Measurements from ENCODE around the gene SPG21. TPM values are rescaled to one million over a fixed set of nuclear protein-coding genes. Genes with fewer than 3 reads are reported as not detected.

The SPG21 gene
- total RNA-seq, 4 donors from 2014 or later = 83.5 to 96.7 (median 90.8) TPM

GRCh38 chr15:64919721-64920120 is 70.0 kb downstream of the SPG21 start:
- Histone ChIP-seq H3K9me3 (no peaks in the 10 kb centered on the region), H3K4me1 (peaks cover 0 to 14% (median 11%) of the 10 kb centered on the region in 4 donors), H3K27me3 (no peaks in the 10 kb centered on the region), H3K36me3 (peaks cover 0 to 8% (median 0%) of the 10 kb centered on the region in 4 donors), H3K27ac (replicated peaks in 1 of 4) (no peak overlapping the region), H3K4me3 (no peak overlapping the region)
- intact Hi-C loops (cut with DNase I) = no loop called here
- TF ChIP-seq EP300 (IDR thresholded peaks at IDR 0.05) = no peak
- TF ChIP-seq POLR2AphosphoS5 (IDR thresholded peaks at IDR 0.05) = no peak
- TF ChIP-seq CTCF (IDR thresholded peaks at IDR 0.05) = no peak
- DNase-seq (ENCODE audit: extremely low spot score) = no peak
- 89% methylated on average over 4 of the region's 4 CpGs for WGBS

- 100% methylated on average over 4 of the region's 9 CpGs for WGBS
- no peak for TF ChIP-seq POLR2A (IDR thresholded peaks at IDR 0.05; ENCODE audit: low read depth)
- no peak for TF ChIP-seq POLR2AphosphoS5 (IDR thresholded peaks at IDR 0.05)
- TF ChIP-seq CTCF (IDR thresholded peaks at IDR 0.05) = no peak
- TF ChIP-seq EP300 (IDR thresholded peaks at IDR 0.05) = no peak
- Histone ChIP-seq H3K27ac (replicated peaks in 1 of 4) (no peak overlapping the region), H3K27me3 (no peaks in the 10 kb centered on the region), H3K4me3 (no peak overlapping the region), H3K4me1 (peaks cover 0 to 20% (median 16%) of the 10 kb centered on the region in 4 donors), H3K9me3 (no peaks in the 10 kb centered on the region), H3K36me3 (no peaks in the 10 kb centered on the region)
- intact Hi-C loops (cut with DNase I) = no loop called here
- no peak for DNase-seq (ENCODE audit: extremely low spot score)
These were observed 72.5 kb downstream of the SPG21 start for GRCh38 chr15:64917211-64917610.

GRCh38 chr15:64916365-64916764 is 73.3 kb downstream of the SPG21 start:
- Histone ChIP-seq H3K27me3 (no peaks in the 10 kb centered on the region), H3K4me3 (no peak overlapping the region), H3K4me1 (peaks cover 2 to 19% (median 15%) of the 10 kb centered on the region in 4 donors), H3K27ac (replicated peaks in 1 of 4) (no peak overlapping the region), H3K9me3 (no peaks in the 10 kb centered on the region), H3K36me3 (no peaks in the 10 kb centered on the region)
- TF ChIP-seq EP300 (IDR thresholded peaks at IDR 0.05) (no peak), POLR2AphosphoS5 (IDR thresholded peaks at IDR 0.05) (no peak), CTCF (IDR thresholded peaks at IDR 0.05) (no peak)
- 100% methylated on average over 2 of the region's 2 CpGs for WGBS
- intact Hi-C loops (cut with DNase I) = no loop called here
- DNase-seq (ENCODE audit: extremely low spot score) = no peak

GRCh38 chr15:64915518-64916227 is 74.0 kb downstream of the SPG21 start:
- DNase-seq (ENCODE audit: extremely low spot score) = no peak
- Histone ChIP-seq H3K4me3 (no peak overlapping the region), H3K27me3 (no peaks in the 10 kb centered on the region), H3K4me1 (peaks cover 5 to 25% (median 21%) of the 10 kb centered on the region in 4 donors), H3K9me3 (no peaks in the 10 kb centered on the region), H3K36me3 (no peaks in the 10 kb centered on the region), H3K27ac (replicated peaks in 1 of 4) (no peak overlapping the region)
- WGBS = 70% methylated on average over 13 of the region's 13 CpGs
- intact Hi-C loops (cut with DNase I) = no loop called here
- no peak for TF ChIP-seq POLR2AphosphoS5 (IDR thresholded peaks at IDR 0.05)
- TF ChIP-seq POLR2A (IDR thresholded peaks at IDR 0.05; ENCODE audit: low read depth) = no peak
- no peak for TF ChIP-seq EP300 (IDR thresholded peaks at IDR 0.05)

Other genes with a start within 250 kb of the SPG21 start
- gene RBPMS2, start 214.3 kb downstream of the SPG21 start, total RNA-seq = 10 to 100 TPM; 27.2 to 64.1 (median 45.4) TPM
- gene PIF1, start 164.3 kb downstream of the SPG21 start, total RNA-seq = 1 to 10 TPM in 3 of 4 donors, under 1 TPM in 1; 0.78 to 4.4 (median 2.0) TPM
- gene PLEKHO2, start 148.0 kb downstream of the SPG21 start, total RNA-seq = 100 to 1,000 TPM in 1 of 4 donors, 10 to 100 TPM in 3; 41.5 to 103 (median 51.2) TPM
- 10 to 100 TPM in 3 of 4 donors, 1 to 10 TPM in 1; 10.0 to 14.7 (median 11.0) TPM for gene ANKDD1A, start 78.0 kb downstream of the SPG21 start, total RNA-seq
- gene MTFMT, start 39.7 kb upstream of the SPG21 start, total RNA-seq = 10 to 100 TPM; 26.3 to 29.9 (median 29.4) TPM
- gene SLC51B, start 55.5 kb upstream of the SPG21 start, total RNA-seq = not detected
- gene RASL12, start 78.1 kb upstream of the SPG21 start, total RNA-seq = 100 to 1,000 TPM; 123 to 216 (median 198) TPM
- under 1 TPM in 1 of 4 donors, not detected in 3; 0.17 TPM for gene KBTBD13, start 86.8 kb upstream of the SPG21 start, total RNA-seq
- 1 to 10 TPM; 1.2 to 7.5 (median 2.2) TPM for gene UBAP1L, start 125.3 kb upstream of the SPG21 start, total RNA-seq
- 10 to 100 TPM; 24.2 to 33.4 (median 25.5) TPM for gene PDCD7, start 143.9 kb upstream of the SPG21 start, total RNA-seq
- 10 to 100 TPM; 37.4 to 53.2 (median 39.8) TPM for gene CLPX, start 195.4 kb upstream of the SPG21 start, total RNA-seq
- gene CILP, start 221.6 kb upstream of the SPG21 start, total RNA-seq = 100 to 1,000 TPM in 2 of 4 donors, 10 to 100 TPM in 2; 40.4 to 166 (median 93.8) TPM